Mesodermal cell (in vitro differentiated cells): ENCODE results near the gene DUSP15.

Source experiments
- H3K27ac ChIP-seq: 2 replicates; pipeline ENCODE4 v1.7.0; 2013; ENCODE audit warnings: mild to moderate bottlenecking, low read depth, low read length, moderate library complexity; ENCODE audit not compliant: severe bottlenecking
- H3K36me3 ChIP-seq: 2 replicates; pipeline ENCODE4 v1.7.1; 2013; ENCODE audit warnings: mild to moderate bottlenecking, low read length, moderate library complexity; ENCODE audit not compliant: control insufficient read depth, insufficient read depth
- H3K4me1 ChIP-seq: one replicate; pipeline ENCODE4 v1.7.1; 2013; ENCODE audit warnings: mild to moderate bottlenecking, low read length; ENCODE audit not compliant: insufficient read depth, control insufficient read depth, poor library complexity, severe bottlenecking
- H3K4me3 ChIP-seq: 2 replicates; pipeline ENCODE4 v1.7.0; 2013; ENCODE audit warnings: low read length, control low read depth, mild to moderate bottlenecking; ENCODE audit not compliant: insufficient read depth, poor library complexity, severe bottlenecking; ENCODE audit errors: extremely low read depth
- H3K9me3 ChIP-seq: 2 replicates; pipeline ENCODE4 v1.7.1; 2013; ENCODE audit warnings: mild to moderate bottlenecking, low read length, moderate library complexity; ENCODE audit not compliant: control insufficient read depth
- WGBS, 2 experiments: methylation state at CpG; one replicate each; pipeline ENCODE4 v1.1.5; 2013; ENCODE audit warnings: missing lambda C conversion rate in 2 of 2; ENCODE audit not compliant: insufficient coverage in 2 of 2; 5-methylcytosine and 5-hydroxymethylcytosine counted together

DUSP15 gene

DNA sequence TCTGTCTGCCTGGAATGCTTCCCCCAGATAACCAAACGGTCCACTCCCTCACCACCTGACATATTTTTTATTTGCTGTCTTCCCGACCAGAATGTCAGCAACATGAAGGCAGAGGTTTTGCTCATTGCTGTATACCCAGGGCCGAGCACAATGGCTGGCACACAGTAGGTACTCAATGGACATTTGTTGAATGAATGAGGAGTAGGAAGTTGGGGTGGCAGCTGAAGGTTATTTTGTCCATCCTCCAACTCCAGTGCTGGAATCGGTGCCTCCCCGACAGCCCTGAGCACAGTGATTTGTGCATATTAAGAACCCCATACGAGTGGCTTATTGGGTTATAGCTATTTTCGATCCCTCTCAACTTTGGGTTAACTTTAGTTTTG lies 10.3 kb downstream of the DUSP15 start:
- Histone ChIP-seq H3K9me3 (no peaks in the 10 kb centered on the region), H3K27ac (no peak overlapping the region), H3K4me1 (peaks cover 9% of the 10 kb centered on the region), H3K36me3 (no peaks in the 10 kb centered on the region), H3K4me3 (no peak overlapping the region)
- 91 to 92% methylated on average over 3 to 4 of the region's 7 CpGs for WGBS, 2 experiments

DNA sequence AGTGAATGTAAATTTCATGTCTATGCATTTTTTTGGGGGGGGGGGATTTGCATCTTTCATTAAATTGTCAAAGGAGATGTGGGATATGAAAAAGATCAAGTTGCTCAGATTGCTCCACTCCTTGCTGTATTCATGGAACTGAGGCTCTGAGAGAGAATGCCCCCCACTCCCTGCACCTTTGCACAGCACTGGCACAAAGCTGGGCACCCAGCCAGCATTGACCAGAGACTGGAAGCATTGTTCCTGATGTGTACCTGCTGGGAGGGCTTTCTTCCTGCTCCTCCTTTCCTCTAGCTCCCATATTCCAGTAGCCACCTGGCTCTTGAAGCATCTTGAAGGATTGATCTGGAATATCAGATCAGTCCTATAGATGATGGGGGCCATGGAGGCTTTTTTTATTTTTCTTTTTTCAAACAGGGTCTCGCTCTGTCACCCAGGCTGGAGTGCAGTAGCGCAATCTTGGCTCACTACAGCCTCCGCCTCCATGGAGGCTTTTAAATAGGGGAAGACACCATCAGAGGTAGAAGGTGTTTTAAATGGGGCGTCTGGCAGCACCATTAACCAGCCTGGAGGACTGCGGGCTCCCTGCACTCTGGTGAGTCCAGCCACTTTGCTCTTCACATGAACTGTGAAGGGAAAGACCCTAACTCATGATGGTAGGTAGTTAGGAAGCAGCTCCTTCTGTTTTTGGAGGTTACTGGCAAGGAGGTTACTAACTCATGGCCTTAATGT lies 10.9 kb downstream of the DUSP15 start:
- no peaks in the 10 kb centered on the region for H3K9me3 ChIP-seq
- H3K27ac ChIP-seq: no peak overlapping the region
- peaks cover 9% of the 10 kb centered on the region for H3K4me1 ChIP-seq
- no peaks in the 10 kb centered on the region for H3K36me3 ChIP-seq
- H3K4me3 ChIP-seq: no peak overlapping the region
- 87 to 98% methylated on average over 5 of the region's 5 CpGs for WGBS, 2 experiments

DNA sequence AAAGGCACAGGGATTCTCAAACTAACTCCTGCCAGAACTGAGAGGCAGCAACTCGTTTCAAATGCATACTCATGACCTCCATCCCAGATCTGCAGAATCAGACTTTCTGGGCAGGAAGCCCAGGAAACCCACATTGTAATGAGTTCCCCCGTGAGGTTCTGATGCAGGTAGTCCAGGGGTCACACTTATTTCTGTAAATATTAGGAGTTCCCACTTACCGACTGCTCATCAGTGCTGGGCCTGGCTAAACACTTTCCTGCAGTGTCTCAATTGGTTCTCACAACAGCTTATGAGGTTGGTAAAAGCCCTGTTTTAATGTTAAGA lies 11.6 kb downstream of the DUSP15 start:
- H3K4me1 ChIP-seq: peaks cover 9% of the 10 kb centered on the region
- H3K36me3 ChIP-seq: no peaks in the 10 kb centered on the region
- H3K9me3 ChIP-seq: no peaks in the 10 kb centered on the region
- H3K4me3 ChIP-seq: no peak overlapping the region
- 69 to 86% methylated on average over 2 to 3 of the region's 3 CpGs for WGBS, 2 experiments
- H3K27ac ChIP-seq: no peak overlapping the region

DNA sequence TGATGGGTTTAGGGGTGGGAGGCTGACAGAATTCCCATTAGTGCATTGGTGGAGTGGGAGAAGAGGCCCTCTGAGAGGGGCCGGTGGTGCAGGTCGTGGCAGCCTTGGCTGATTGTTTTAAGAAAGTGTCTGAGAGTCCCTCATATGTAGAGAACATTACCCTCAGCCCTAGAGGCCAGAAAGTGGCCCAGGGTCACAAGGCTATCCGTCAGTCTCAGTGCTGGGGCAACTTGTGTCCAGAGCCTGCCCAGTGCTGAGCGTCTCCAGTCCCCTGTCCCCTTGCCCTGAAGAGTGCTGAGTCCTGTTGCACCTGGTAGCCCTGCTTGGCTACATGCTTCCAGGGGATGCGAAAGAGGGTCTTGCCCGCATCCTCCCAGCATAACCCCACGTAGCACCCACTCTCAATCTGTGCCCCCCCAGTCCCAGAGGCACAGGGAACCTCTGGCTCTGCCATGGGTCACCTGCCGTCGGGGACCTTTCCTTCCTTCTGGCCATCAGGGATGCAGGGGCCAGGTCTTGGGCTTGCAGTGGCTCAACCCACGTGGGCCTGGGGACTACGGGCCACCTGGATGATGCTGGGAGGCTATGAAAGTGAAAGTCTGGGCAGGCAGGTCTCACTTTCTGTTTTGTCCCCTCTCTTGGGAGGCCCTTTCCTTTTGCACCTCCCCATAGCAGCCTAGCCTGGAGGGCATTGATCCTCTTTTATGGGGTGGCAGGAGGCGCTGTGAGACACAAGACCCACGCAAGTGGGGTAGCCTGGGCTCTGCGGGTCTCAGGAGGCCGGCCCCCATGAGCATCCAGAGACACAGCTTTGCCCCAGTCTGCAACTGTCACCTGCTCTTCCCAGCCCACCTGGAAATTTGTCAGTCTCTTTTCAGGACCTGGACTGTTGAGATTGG lies 12.2 kb downstream of the DUSP15 start:
- Histone ChIP-seq H3K4me1 (peaks cover 9% of the 10 kb centered on the region), H3K4me3 (no peak overlapping the region), H3K27ac (no peak overlapping the region), H3K36me3 (no peaks in the 10 kb centered on the region), H3K9me3 (no peaks in the 10 kb centered on the region)
- WGBS, 2 experiments: 84 to 85% methylated on average over 10 to 13 of the region's 15 CpGs

DNA sequence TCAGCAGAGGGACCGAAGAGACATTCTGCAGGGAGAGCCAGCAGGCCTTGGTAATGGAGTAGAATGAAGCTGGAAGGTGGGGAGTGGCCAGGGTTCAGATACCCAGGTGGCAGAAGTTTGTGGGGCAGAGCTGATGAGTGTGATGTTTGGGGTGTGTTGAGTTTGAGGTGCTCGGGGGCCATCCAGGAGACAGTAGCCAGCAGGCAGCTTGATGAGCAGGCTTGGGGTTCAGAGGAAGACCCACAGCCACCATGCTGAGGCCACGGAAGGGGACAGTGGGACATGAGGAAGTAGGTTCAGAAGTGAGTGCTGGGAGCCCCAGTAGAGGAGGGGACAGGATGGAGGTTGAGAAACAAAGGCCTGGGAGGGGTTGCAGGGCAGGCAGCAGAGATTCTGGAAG lies 13.8 kb downstream of the DUSP15 start:
- Histone ChIP-seq H3K4me1 (peaks cover 9% of the 10 kb centered on the region), H3K4me3 (no peak overlapping the region), H3K9me3 (no peaks in the 10 kb centered on the region), H3K27ac (no peak overlapping the region), H3K36me3 (no peaks in the 10 kb centered on the region)
- 71 to 81% methylated on average over 3 of the region's 3 CpGs for WGBS, 2 experiments

DNA sequence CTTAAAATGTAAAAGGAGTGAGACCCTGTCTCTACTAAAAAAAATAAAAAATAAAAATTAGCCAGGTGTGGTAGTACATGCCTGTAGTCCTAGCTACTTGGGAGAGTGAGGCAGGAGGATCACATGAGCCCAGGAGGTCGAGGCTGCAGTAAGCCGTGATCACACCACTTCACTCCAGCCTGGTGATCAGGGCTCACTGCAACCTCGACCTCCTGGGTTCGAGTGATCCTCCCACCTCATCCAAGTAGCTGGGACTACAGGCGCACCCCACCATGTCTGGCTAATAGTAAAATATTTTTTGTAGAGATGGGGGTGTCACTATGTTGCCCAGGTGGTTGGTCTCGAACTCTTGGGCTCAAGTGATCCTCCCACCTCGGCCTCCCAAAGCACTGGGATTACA lies 16.8 kb downstream of the DUSP15 start:
- H3K36me3 ChIP-seq: no peaks in the 10 kb centered on the region
- 91 to 93% methylated on average over 2 to 5 of the region's 7 CpGs for WGBS, 2 experiments
- H3K4me3 ChIP-seq: no peak overlapping the region
- no peak overlapping the region for H3K27ac ChIP-seq
- H3K9me3 ChIP-seq: no peaks in the 10 kb centered on the region
- no peaks in the 10 kb centered on the region for H3K4me1 ChIP-seq

DNA sequence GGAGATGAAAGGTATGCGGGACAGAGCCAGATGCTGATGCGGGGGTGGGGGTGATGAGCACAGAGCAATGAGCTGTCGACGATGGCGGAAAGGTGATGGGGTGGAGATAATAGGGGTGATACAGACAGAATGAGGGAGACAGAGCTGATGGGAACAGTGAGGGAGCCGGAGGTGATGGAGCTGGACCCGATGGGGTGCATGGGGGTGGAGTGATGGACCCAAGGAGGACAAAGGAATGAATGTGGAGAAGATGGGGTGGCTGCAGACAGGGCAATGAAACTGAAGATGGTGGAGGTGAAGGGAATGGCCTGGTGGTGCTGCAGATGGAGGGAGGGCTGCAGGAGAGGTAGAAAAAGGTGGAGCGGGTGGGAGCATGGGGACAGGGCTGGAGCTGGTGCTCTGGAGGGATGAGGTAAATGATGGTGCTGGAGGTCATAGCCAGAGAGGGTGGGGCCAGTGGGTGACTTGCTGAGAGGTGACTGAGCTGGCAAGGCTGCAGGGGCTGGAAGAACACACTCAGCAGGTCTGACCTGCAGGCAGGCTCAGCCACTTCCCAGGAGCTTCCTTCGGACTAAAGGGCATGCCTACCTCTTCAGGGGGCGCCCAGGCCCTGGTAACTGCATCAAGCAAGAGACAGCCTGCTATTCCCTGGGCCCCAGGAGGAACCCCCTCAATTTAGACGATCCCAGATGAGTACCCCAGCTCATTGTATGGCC lies 18.9 kb downstream of the DUSP15 start:
- WGBS, 2 experiments: 72 to 78% methylated on average over 10 of the region's 11 CpGs
- no peak overlapping the region for H3K4me3 ChIP-seq
- no peaks in the 10 kb centered on the region for H3K36me3 ChIP-seq
- no peak overlapping the region for H3K27ac ChIP-seq
- H3K4me1 ChIP-seq: no peaks in the 10 kb centered on the region
- H3K9me3 ChIP-seq: no peaks in the 10 kb centered on the region

DNA sequence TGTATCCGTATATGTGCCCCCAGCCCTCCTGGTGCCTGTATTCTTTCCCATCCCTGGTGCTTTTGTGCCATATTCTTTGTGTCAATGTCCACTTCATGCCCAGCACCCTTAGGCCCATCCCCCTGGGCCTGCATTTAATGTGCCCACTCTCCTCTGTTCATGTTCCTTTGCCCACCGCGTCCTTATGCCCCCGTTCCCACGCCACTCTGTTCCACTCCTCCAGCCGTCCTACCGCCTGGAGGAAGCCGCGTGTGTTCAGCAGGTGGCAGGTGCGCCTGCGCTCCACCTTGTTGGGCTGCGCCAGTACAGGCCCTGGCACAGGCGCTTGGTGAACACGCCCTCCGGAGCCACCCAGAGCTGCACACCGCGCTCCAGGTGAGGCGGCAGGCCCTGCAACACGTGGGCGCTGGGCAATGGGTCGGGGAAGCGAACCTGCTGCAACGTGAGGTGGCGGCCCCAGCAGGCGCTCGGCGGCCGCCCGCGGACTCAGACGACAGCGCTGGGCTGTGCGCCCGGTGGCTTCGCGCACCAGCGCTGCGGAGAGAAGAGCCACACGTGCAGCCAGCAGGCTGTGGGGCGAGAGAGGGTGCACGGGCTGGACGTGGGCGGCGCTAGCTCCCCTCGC lies 20.9 kb downstream of the DUSP15 start:
- Histone ChIP-seq H3K27ac (no peak overlapping the region), H3K9me3 (no peaks in the 10 kb centered on the region), H3K4me1 (peaks cover 14% of the 10 kb centered on the region), H3K4me3 (no peak overlapping the region), H3K36me3 (no peaks in the 10 kb centered on the region)
- 89 to 94% methylated on average over 41 to 44 of the region's 45 CpGs for WGBS, 2 experiments

DNA sequence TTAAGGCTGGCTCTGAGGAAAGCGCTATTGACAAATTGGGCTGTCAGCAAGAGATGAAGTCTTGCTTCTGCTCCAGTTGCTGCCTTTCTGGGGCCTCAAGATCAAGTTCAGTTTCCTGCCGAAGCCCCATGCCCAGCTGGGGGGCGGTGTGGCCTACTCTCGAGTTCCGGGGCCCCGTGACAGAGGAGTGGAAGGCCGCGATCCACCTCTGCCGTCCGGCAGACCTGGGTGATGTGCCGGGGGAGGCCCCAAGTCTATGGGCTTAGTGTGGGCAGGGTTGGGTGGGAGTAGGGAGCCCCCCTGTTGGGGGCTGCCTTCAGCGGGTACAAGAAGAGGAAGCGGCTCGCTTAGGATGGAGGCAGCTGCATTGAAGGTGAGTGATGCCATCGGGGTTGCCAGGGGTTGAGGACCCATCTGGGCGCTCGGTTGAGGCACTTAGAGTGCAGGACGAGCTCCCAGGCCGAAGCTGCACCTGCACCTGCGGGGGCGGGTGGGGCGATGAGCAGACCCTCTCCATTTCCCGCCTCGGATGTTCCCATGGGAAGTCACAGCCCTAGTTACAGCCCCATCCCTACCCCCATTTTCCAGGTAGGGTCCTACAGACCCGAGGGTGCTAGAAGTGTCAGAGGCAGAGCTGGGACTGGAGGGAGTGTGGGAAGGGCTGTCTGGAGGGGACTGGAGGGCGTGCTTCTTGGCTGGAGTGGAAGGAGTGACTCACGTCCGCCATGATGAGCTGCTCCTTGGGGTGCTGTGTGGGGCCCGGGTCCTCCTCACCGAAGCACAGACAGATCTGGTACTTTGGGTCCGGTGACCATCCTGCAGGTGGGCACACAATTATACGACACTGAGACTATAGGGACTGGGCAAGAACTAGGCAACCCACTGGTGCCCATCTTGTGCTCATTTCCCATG lies 22.0 kb downstream of the DUSP15 start:
- no peaks in the 10 kb centered on the region for H3K36me3 ChIP-seq
- no peak overlapping the region for H3K27ac ChIP-seq
- no peak overlapping the region for H3K4me3 ChIP-seq
- H3K9me3 ChIP-seq: no peaks in the 10 kb centered on the region
- 89% methylated on average over 25 to 27 of the region's 32 CpGs for WGBS, 2 experiments
- peaks cover 14% of the 10 kb centered on the region for H3K4me1 ChIP-seq

DNA sequence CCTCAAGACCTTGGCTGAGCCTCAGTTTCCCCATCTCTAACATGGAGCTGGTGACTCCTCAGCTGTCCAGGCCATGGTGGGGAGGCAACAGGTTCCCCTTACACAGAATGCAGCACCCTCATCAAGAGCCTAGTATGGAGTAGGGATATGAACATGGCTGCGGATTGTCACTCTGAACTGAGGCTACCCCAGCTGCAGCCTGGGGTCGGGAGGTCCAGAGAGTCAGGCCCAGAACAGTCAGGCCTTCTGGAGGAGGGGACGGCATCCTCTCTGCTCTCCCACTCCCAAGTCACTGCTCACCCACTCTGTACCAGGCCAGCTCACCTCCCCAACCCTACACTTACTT lies 23.6 kb downstream of the DUSP15 start:
- Histone ChIP-seq H3K4me3 (no peak overlapping the region), H3K4me1 (peaks cover 23% of the 10 kb centered on the region), H3K27ac (no peak overlapping the region), H3K9me3 (no peaks in the 10 kb centered on the region), H3K36me3 (no peaks in the 10 kb centered on the region)
- 70 to 80% methylated on average over 2 of the region's 3 CpGs for WGBS, 2 experiments
